ENCODE measurements around the gene PMF1.

PMF1 gene

GRCh38 chr1:156165083-156165482, 47.7 kb upstream of the PMF1 start:
- H3K27ac ChIP-seq (replicated peaks): no peak overlapping the region
- DNase-seq (ENCODE audit: low read depth in 1 of 2, low spot score in 1 of 2): no peak
- H3K4me3 ChIP-seq (replicated peaks; ENCODE audit: insufficient read depth, low read length): no peak overlapping the region
- TF ChIP-seq SPI1 (IDR thresholded peaks at IDR 0.05; ENCODE audit: borderline replicate concordance, low read depth) (0 out of 2 replicates have a peak, but pooled peaks have one; percentile 17), GABPA (IDR thresholded peaks at IDR 0.05; ENCODE audit: low read depth) (no peak)
- H3K27me3 ChIP-seq (ENCODE audit: insufficient read depth, poor library complexity, severe bottlenecking): no peaks in the 10 kb centered on the region

- Histone ChIP-seq H3K27ac (replicated peaks) (no peak overlapping the region), H3K4me3 (replicated peaks; ENCODE audit: insufficient read depth, low read length) (no peak overlapping the region)
- TF ChIP-seq SPI1 (IDR thresholded peaks at IDR 0.05; ENCODE audit: borderline replicate concordance, low read depth) (no peak), POLR2AphosphoS5 (IDR thresholded peaks at IDR 0.05; ENCODE audit: low read depth) (no peak), REST (IDR thresholded peaks at IDR 0.05; ENCODE audit: insufficient replicate concordance, low read depth) (no peak), GABPA (IDR thresholded peaks at IDR 0.05; ENCODE audit: low read depth) (no peak), CTCF (IDR thresholded peaks at IDR 0.05; ENCODE audit: insufficient read depth, low read length) (no peak)
These were observed 45.3 kb upstream of the PMF1 start for GRCh38 chr1:156167536-156167935.

GRCh38 chr1:156172696-156173470, 39.9 kb upstream of the PMF1 start:
- DNase-seq (ENCODE audit: low read depth in 1 of 2, low spot score in 1 of 2): no peak
- TF ChIP-seq GABPA (IDR thresholded peaks at IDR 0.05; ENCODE audit: low read depth) (no peak), REST (IDR thresholded peaks at IDR 0.05; ENCODE audit: insufficient replicate concordance, low read depth) (no peak), POLR2AphosphoS5 (IDR thresholded peaks at IDR 0.05; ENCODE audit: low read depth) (no peak), CTCF (IDR thresholded peaks at IDR 0.05; ENCODE audit: insufficient read depth, low read length) (no peak), SPI1 (IDR thresholded peaks at IDR 0.05; ENCODE audit: borderline replicate concordance, low read depth) (no peak)
- no peak overlapping the region for H3K4me3 ChIP-seq (replicated peaks; ENCODE audit: insufficient read depth, low read length)

More at GRCh38 chr1:156167536-156167935, 45.3 kb upstream of the PMF1 start:
- DNase-seq (ENCODE audit: low read depth in 1 of 2, low spot score in 1 of 2): no peak
- no peaks in the 10 kb centered on the region for H3K27me3 ChIP-seq (ENCODE audit: insufficient read depth, poor library complexity, severe bottlenecking)

GRCh38 chr1:156176610-156177210, 36.1 kb upstream of the PMF1 start:
- no peak overlapping the region for H3K27ac ChIP-seq (replicated peaks)
- H3K4me3 ChIP-seq (replicated peaks; ENCODE audit: insufficient read depth, low read length): no peak overlapping the region
- TF ChIP-seq CTCF (IDR thresholded peaks at IDR 0.05; ENCODE audit: insufficient read depth, low read length): no peak
- TF ChIP-seq POLR2AphosphoS5 (IDR thresholded peaks at IDR 0.05; ENCODE audit: low read depth): no peak
- TF ChIP-seq REST (IDR thresholded peaks at IDR 0.05; ENCODE audit: insufficient replicate concordance, low read depth): no peak
- no peak for TF ChIP-seq GABPA (IDR thresholded peaks at IDR 0.05; ENCODE audit: low read depth)
- TF ChIP-seq SPI1 (IDR thresholded peaks at IDR 0.05; ENCODE audit: borderline replicate concordance, low read depth): no peak
- no peaks in the 10 kb centered on the region for H3K27me3 ChIP-seq (ENCODE audit: insufficient read depth, poor library complexity, severe bottlenecking)
- no peak for DNase-seq (ENCODE audit: low read depth in 1 of 2, low spot score in 1 of 2)

More at GRCh38 chr1:156172696-156173470, 39.9 kb upstream of the PMF1 start:
- H3K27ac ChIP-seq (replicated peaks): no peak overlapping the region
- no peaks in the 10 kb centered on the region for H3K27me3 ChIP-seq (ENCODE audit: insufficient read depth, poor library complexity, severe bottlenecking)

Measured in HL-60 (cell line).